ENCODE data around the gene STK4. TPM values are rescaled to one million over a fixed set of nuclear protein-coding genes. Genes with fewer than 3 reads are reported as not detected.

The STK4 gene
- total and polyA plus RNA-seq, 2 donors (not counting 3 experiments of a cell fraction or from before 2014, with no cell fraction given): 9.1 to 29.6 TPM

- Histone ChIP-seq H3K79me2 (ENCODE audit: control insufficient read depth, insufficient read depth, low read length) (peaks cover 1% of the 10 kb centered on the region), H3K9me3 (replicated peaks; ENCODE audit: control insufficient read depth, insufficient read depth, low read length) (no peaks in the 10 kb centered on the region), H3K9ac (replicated peaks; ENCODE audit: extremely low read depth, insufficient read depth, low read length) (no peak overlapping the region), H4K20me1 (replicated peaks; ENCODE audit: control insufficient read depth, extremely low read depth, insufficient read depth, low read length) (no peaks in the 10 kb centered on the region), H3K4me2 (ENCODE audit: insufficient read depth, low read length) (no peak overlapping the region), H3K27ac (ENCODE audit: insufficient read depth, low read depth, low read length) (no peak overlapping the region), H3K36me3 (ENCODE audit: control insufficient read depth in 2 of 2, extremely low read depth in 1 of 2, insufficient read depth in 2 of 2, low read length in 2 of 2) (no peaks in the 10 kb centered on the region), H3K9me1 (replicated peaks; ENCODE audit: control insufficient read depth, extremely low read depth, insufficient read depth, low read length) (no peaks in the 10 kb centered on the region), H3K4me1 (ENCODE audit: control insufficient read depth, extremely low read depth, insufficient read depth, low read length) (peaks cover 19% of the 10 kb centered on the region), H2AFZ (ENCODE audit: low read depth, low read length) (no peak overlapping the region), H3K27me3 (ENCODE audit: control insufficient read depth in 2 of 2, insufficient read depth in 2 of 2, low read length in 2 of 2) (no peaks in the 10 kb centered on the region), H3K4me3 (replicated peaks in 1 of 3; ENCODE audit: insufficient read depth in 1 of 3, low read depth in 1 of 3, low read length in 3 of 3) (no peak overlapping the region)
- intact Hi-C loops (cut with micrococcal nuclease) (loop anchor here (1.0 to 2.0 kb wide), 4 partner anchors 33 to 247 kb away; no protein-coding TSS in a partner anchor), dilution Hi-C loops (cut with MboI; ENCODE audit: extremely low pct_ligation_motif_present, low sequenced_read_pairs) (no loop called here)
- DNase-seq (ENCODE audit: low read depth, low spot score) (peak; percentile 82), FAIRE-seq (peak; percentile 85)
- POLR2A ChIA-PET: no interaction called here
- CTCF ChIA-PET: interaction anchor here (0.6 to 5.2 kb wide), 64 partner anchors 9 to 727 kb away, joined by 3 to 411 read pairs (median 5); partner anchors contain the start of genes KCNS1, SEMG2, WFDC12 and WFDC5
- BruUV-seq (replicated peaks): no TSS peak
- no peak for TF ChIP-seq GATA2 (IDR thresholded peaks at IDR 0.05; ENCODE audit: insufficient read depth, insufficient read length, low read depth, low read length)
- TF ChIP-seq POLR2A (IDR thresholded peaks at IDR 0.05; ENCODE audit: low read depth, low read length): no peak
- TF ChIP-seq EZH2 (IDR thresholded peaks at IDR 0.05; ENCODE audit: borderline replicate concordance, low read depth, low read length, severe bottlenecking): no peak
- no peak for TF ChIP-seq POLR2AphosphoS5 (IDR thresholded peaks at IDR 0.05; ENCODE audit: insufficient read depth, low read depth, low read length)
- TF ChIP-seq JUN (IDR thresholded peaks at IDR 0.05; ENCODE audit: borderline replicate concordance, insufficient read depth, insufficient read length, low read depth): no peak
- no peak for TF ChIP-seq MAX (IDR thresholded peaks at IDR 0.05; ENCODE audit: insufficient read depth, insufficient read length)
- peak; percentile 72 to 77 for TF ChIP-seq CTCF (IDR thresholded peaks at IDR 0.05; ENCODE audit: extremely low read depth in 1 of 2, insufficient read depth in 1 of 2, low read depth in 1 of 2, low read length in 2 of 2)
- TF ChIP-seq FOS (IDR thresholded peaks at IDR 0.05; ENCODE audit: borderline replicate concordance, insufficient read depth, low read length): no peak
Measured at GRCh38 chr20:45044084-45044573, 77.8 kb downstream of the STK4 start.

Measured in endothelial cell of umbilical vein (primary cell).